Ovary (tissue), 9 donors: ENCODE data around the gene ZC3HAV1. TPM values are rescaled to one million over a fixed set of nuclear protein-coding genes. Genes with fewer than 3 reads are reported as not detected.
"Not testable (repeated sequence)": the region's sequence is repeated elsewhere in the genome, so short reads cannot be mapped to it uniquely, and the experiment has no call there.

ENCODE experiments used
- DNase-seq, 5 donors: peaks; one replicate each; pipeline ENCODE4 v3.0.0-alpha.2; 2019 to 2020
- H3K27ac ChIP-seq, 2 donors: fragments of 200-600 bp; one replicate each; pipeline versions ENCODE4 v1.5.1 to v1.8.0; 2019 to 2022
- H3K27me3 ChIP-seq: fragments of 200-600 bp; one replicate; pipeline ENCODE4 v1.8.0; 2022
- H3K36me3 ChIP-seq: fragments of 200-600 bp; sonication (generic); one replicate; pipeline ENCODE4 v1.5.1; 2019
- H3K4me1 ChIP-seq: one replicate; pipeline ENCODE4 v1.8.1; 2013; ENCODE audit warnings: mild to moderate bottlenecking, moderate library complexity; ENCODE audit not compliant: insufficient read depth
- H3K4me3 ChIP-seq: fragments of 200-600 bp; sonication (generic); one replicate; pipeline ENCODE4 v1.5.1; 2017
- H3K9me3 ChIP-seq, 2 donors: fragments of 200-600 bp in 1 of 2; sonication (generic) in 1 of 2; one replicate each; pipeline versions ENCODE4 v1.5.1 to v1.8.1; 2013 to 2019; ENCODE audit warnings: mild to moderate bottlenecking in 1 of 2, moderate library complexity in 1 of 2
- EP300 ChIP-seq: sonication (generic); formaldehyde crosslinking; IDR thresholded peaks from one replicate; pipeline ENCODE4 v1.6.1; 2017; ENCODE audit warnings: antibody characterized with exemption
- POLR2A ChIP-seq: fragments of 450-650 bp; IDR thresholded peaks from one replicate; pipeline ENCODE4 v1.6.1; 2017; ENCODE audit warnings: antibody characterized with exemption, mild to moderate bottlenecking, moderate library complexity
- WGBS, 3 donors: extraction: QIAGEN DNeasy Blood & Tissue Kit in 1 of 3; methylation state at CpG; one replicate each; pipeline versions ENCODE4 v1.1.5 to v1.1.7; 2013 to 2017; 5-methylcytosine and 5-hydroxymethylcytosine counted together
- intact Hi-C, 4 donors: fragments of 100-400 bp; cut with DNase I; formaldehyde crosslinking; loops; one replicate each; pipeline versions ENCODE4 v1.11.0 to v1.15.1; 2022 to 2023
- polyA plus RNA-seq, 2 donors: library from polyadenylated mRNA; stranded (reverse); fragments of 200-250 nt in 1 of 2; fragments of 350-450 nt in 1 of 2; fragmentation: Illumina TruSeq in 1 of 2; extraction: RNeasy Lipid Tissue Mini Kit (QIAGEN cat#74804) in 1 of 2; gene quantifications; one replicate each; pipeline ENCODE4 v1.2.3, GENCODE V29; 2013 to 2014
- total RNA-seq, 7 donors: library from RNA; depleted of rRNA in 2 of 7; stranded (reverse); fragments of >200 nt in 2 of 7; fragmentation: NEBNext Ultra II Directional in 3 of 7; extraction: Animal tissue kit (Norgen Biotek cat#: 25700) in 3 of 7; gene quantifications; one replicate each; pipeline versions ENCODE4 v1.1.0 to v1.2.4, GENCODE V29; 2016 to 2023
- TF ChIP-seq, protein P1 (sequence below), 3 donors: fragments of 450-650 bp in 2 of 3; fragments of 200-600 bp in 1 of 3; IDR thresholded peaks; one replicate each; pipeline versions ENCODE4 v1.5.1 to v1.8.0; 2016 to 2022; ENCODE audit warnings: antibody characterized with exemption in 3 of 3, mild to moderate bottlenecking in 1 of 3
- donor health status: DM: no; HTN: no; CAD: no; lungs with moderate emphysema.
- donor health status: DM: no; HTN: no; CAD: no.
- donor health status: Bipolar disorder and iron deficiency.
- donor health status: DM: yes; HTN: yes; CAD: no.
- donor health status: DM: no; HTN: no; CAD: no.
- donor health status: DM: yes; HTN: yes; CAD: no.

Gene ZC3HAV1
- total and polyA plus RNA-seq, 9 donors: 8.5 to 47.6 (median 25.0) TPM

DNA sequence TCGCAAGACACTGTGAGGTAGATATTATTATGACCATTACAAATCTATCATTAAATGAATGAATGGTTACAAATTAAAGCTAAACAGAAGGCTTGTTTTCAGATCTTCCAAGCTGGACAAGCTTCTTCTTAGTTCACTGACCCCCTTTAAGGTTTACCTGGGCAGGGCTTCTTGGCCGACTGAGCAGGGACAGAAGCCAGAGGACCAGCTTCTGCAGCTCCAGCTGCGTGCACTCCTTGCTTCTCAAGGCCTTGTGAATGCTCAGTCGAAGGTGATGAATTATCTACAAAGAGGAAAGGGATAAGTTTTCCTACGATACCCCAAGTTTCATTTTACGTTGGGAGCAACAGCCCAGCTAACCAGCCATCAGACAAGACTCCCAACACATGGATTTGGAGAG is 83.0 kb downstream of the ZC3HAV1 start:
- Histone ChIP-seq H3K36me3 (no peaks in the 10 kb centered on the region), H3K27ac (no peak overlapping the region), H3K4me1 (peaks cover 3% of the 10 kb centered on the region), H3K4me3 (no peak overlapping the region), H3K27me3 (no peaks in the 10 kb centered on the region), H3K9me3 (no peaks in the 10 kb centered on the region)
- intact Hi-C loops: no loop called here
- 56 to 80% (median 60%) methylated on average over 6 of the region's 6 CpGs for WGBS, 3 donors
- no peak for TF ChIP-seq POLR2A
- TF ChIP-seq EP300: no peak
- TF ChIP-seq, protein P1, sequence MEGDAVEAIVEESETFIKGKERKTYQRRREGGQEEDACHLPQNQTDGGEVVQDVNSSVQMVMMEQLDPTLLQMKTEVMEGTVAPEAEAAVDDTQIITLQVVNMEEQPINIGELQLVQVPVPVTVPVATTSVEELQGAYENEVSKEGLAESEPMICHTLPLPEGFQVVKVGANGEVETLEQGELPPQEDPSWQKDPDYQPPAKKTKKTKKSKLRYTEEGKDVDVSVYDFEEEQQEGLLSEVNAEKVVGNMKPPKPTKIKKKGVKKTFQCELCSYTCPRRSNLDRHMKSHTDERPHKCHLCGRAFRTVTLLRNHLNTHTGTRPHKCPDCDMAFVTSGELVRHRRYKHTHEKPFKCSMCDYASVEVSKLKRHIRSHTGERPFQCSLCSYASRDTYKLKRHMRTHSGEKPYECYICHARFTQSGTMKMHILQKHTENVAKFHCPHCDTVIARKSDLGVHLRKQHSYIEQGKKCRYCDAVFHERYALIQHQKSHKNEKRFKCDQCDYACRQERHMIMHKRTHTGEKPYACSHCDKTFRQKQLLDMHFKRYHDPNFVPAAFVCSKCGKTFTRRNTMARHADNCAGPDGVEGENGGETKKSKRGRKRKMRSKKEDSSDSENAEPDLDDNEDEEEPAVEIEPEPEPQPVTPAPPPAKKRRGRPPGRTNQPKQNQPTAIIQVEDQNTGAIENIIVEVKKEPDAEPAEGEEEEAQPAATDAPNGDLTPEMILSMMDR (IDR thresholded peaks at IDR 0.05): no peak
- DNase-seq: no peak

DNA sequence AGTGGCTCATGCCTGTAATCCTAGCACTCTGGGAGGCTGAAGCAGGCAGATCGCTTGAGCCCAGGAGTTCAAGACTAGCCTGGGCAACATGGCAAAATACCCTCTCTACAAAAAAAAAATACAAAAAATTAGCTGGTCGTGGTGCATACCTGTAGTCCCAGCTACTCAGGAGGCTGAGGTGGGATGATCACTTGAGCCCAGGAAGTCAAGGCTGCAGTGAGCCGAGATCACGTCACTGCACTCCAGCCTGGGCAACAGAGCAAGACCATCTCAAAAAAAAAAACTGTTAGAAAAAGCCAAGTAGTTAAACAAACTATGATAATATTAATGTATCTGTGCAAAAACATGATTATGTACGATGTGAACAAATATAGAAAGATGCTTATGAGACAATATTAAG is 83.7 kb downstream of the ZC3HAV1 start:
- H3K36me3 ChIP-seq, H3K27ac ChIP-seq, H3K9me3 ChIP-seq, intact Hi-C loops, H3K27me3 ChIP-seq, H3K4me1 ChIP-seq, DNase-seq, H3K4me3 ChIP-seq: not testable (repeated sequence)
- 74 to 84% (median 84%) methylated on average over 5 of the region's 5 CpGs for WGBS, 3 donors

DNA sequence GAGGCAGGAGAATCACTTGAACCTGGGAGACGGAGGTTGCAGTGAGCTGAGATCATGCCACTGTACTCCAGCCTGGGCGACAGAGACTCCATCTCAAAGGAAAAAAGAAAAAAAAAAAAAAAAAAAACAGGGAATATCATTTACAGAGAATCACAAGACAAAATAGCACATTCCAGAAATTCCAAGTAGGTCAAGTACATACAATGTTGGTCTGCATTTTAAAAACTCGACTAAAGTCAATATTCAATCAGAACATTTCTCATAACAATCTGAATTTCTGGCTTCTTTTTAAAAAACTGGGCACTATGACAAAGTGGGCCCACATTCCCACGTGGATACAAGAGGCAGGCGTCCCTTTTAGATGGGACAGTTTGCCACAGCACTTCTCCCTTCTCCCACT is 86.4 kb downstream of the ZC3HAV1 start:
- Histone ChIP-seq H3K27me3 (no peaks in the 10 kb centered on the region), H3K36me3 (no peaks in the 10 kb centered on the region), H3K4me1 (peaks cover 3% of the 10 kb centered on the region), H3K9me3 (no peaks in the 10 kb centered on the region), H3K4me3 (no peak overlapping the region), H3K27ac (no peak overlapping the region)
- WGBS, 3 donors: 16 to 34% (median 16%) methylated on average over 5 of the region's 5 CpGs
- TF ChIP-seq POLR2A: no peak
- no peak for TF ChIP-seq EP300
- TF ChIP-seq, protein P1 (IDR thresholded peaks at IDR 0.05): no peak
- intact Hi-C loops: no loop called here
- no peak for DNase-seq

DNA sequence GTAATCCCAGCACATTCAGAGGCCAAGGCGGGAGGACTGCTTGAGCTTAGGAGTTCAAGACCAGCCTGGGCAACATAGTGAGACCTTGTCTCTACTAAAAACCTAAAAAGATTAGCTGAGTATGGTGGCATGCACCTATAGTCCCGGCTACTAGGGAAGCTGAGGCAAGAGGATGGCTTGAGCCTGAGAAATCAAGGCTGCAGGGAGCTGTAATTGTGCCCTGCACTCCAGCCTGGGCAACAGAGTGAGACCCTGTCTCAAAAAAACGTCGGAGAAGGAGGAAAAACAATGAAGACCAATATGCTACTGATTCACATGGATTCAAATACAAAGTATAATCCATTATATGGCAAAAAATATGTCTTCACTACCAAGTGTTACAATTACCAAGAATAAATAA is 87.2 kb downstream of the ZC3HAV1 start:
- Histone ChIP-seq H3K4me1 (peaks cover 3% of the 10 kb centered on the region), H3K27ac (no peak overlapping the region), H3K27me3 (no peaks in the 10 kb centered on the region), H3K4me3 (no peak overlapping the region), H3K36me3 (no peaks in the 10 kb centered on the region), H3K9me3 (no peaks in the 10 kb centered on the region)
- TF ChIP-seq, protein P1 (IDR thresholded peaks at IDR 0.05): no peak
- TF ChIP-seq EP300: no peak
- TF ChIP-seq POLR2A: no peak
- intact Hi-C loops: no loop called here
- DNase-seq: no peak
- WGBS, 3 donors: 55 to 77% (median 63%) methylated on average over 4 of the region's 4 CpGs

DNA sequence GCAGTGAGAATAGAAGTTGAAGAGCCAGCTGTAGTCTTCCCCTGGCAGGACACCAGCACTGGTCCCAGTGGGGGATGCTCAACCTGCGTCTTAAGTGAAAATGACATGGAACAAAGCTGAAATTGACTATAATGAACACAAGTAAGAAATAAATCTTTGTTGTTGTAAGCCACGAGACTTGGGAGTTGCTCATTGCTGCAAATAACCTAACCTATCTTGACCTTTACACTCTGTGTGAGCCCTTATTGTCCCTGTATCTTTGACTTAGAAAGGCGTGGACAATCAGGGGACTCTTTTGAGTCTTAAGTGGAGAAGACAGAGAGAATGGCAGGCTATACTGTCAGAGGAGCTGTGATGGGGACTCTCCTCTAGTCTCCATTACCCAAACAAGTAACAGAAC is 90.6 kb downstream of the ZC3HAV1 start:
- Histone ChIP-seq H3K27me3 (no peaks in the 10 kb centered on the region), H3K36me3 (no peaks in the 10 kb centered on the region), H3K9me3 (no peaks in the 10 kb centered on the region), H3K27ac (no peak overlapping the region), H3K4me1 (peaks cover 5% of the 10 kb centered on the region), H3K4me3 (no peak overlapping the region)
- TF ChIP-seq, protein P1 (IDR thresholded peaks at IDR 0.05): no peak
- TF ChIP-seq POLR2A (no peak), EP300 (no peak)
- 69 to 75% (median 73%) methylated on average over 3 of the region's 3 CpGs for WGBS, 3 donors
- intact Hi-C loops: loop anchor here in 1 of 4 donors (5.0 kb wide), 1 partner anchor 58 kb away; no protein-coding TSS in a partner anchor
- no peak for DNase-seq
